ENCODE results near the gene MAPK13.
"Not testable (repeated sequence)": the region's sequence is repeated elsewhere in the genome, so short reads cannot be mapped to it uniquely, and the experiment has no call there.

MAPK13 gene

GRCh38 chr6:36128793-36129192, 1.5 kb upstream of the MAPK13 start:
- DNase-seq = no peak

- DNase-seq = not testable (repeated sequence)
These were observed 979 bp upstream of the MAPK13 start for GRCh38 chr6:36129334-36129733.

- DNase-seq = peak; percentile 46
These were observed 576 bp downstream of the MAPK13 start for GRCh38 chr6:36130667-36131510.

DNA sequence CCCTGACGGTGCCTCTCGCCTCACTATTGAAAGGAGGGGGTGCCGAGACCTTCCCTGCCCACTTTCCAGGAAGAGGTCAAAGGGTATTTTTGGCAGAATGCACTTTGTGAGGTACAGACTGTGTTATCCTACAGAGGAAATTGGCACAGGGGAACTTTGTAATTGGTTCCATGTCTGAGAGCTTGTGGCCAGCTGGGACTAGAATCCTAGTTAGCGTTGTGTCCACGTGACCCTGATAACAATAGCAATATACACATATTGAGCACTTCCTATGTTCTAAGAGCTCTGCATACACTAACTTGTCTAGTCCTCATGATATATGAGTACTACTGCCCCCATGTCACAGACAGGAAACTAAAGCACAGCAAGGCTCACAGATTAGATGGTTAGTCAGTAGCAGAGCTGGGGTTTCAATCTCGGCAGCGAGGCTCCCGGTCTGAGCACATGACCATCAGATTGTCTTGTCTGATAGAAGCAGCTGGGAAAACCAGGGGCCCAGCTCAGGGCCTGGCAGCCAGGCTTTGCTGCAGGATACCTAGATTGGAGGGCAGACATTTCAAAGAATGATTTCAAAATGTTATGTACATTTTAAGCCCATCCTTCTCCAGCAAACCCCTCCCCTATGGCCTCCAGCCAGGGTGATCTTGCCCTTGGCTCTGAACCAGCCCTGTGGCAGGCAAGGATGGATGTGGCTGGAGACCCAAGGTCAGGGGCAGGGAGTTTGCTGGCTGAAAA, 1.4 kb downstream of the MAPK13 start:
- no peak for DNase-seq

- DNase-seq = no peak
These were observed 2.1 kb downstream of the MAPK13 start for GRCh38 chr6:36132246-36132895.

- no peak for DNase-seq
These were observed 2.8 kb downstream of the MAPK13 start for GRCh38 chr6:36133148-36133547.

- DNase-seq = no peak
These were observed 3.6 kb downstream of the MAPK13 start for GRCh38 chr6:36133912-36134311.

DNA sequence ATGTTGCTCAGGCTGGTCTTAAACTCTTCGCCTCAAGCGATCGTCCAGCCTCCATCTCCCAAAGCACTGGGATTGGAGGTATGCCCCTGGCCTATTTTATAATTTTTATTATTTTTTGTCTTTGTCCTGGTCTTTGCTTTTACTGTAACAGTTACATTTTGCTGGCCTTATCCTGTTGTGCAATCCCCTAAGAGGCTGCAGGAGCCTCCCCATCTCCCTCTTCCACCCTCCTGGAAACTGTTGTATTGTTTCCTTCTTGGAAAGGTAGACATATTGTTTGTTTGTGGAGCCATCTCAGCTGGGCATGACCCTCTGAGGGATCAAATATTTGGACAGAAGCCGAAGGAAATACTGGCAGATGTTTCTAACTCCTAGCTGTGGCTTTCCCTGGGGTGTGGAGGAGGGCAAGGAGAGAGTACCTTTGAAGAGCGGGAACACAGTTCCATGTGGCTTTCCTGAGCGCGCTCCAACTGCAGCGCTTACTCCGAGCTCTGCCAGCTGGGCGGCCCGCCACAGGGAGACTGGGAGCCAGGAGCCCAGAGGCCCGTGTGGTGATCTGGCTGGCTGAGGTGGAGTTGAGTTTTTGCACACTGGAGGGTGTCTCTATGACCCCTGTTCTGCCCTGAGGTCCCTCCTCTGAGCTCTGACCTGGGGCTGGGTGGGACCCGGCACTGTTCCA, 4.9 kb downstream of the MAPK13 start:
- DNase-seq = no peak

- no peak for DNase-seq
These were observed 5.7 kb downstream of the MAPK13 start for GRCh38 chr6:36136034-36136433.

GRCh38 chr6:36136551-36136950, 6.2 kb downstream of the MAPK13 start:
- no peak for DNase-seq

DNA sequence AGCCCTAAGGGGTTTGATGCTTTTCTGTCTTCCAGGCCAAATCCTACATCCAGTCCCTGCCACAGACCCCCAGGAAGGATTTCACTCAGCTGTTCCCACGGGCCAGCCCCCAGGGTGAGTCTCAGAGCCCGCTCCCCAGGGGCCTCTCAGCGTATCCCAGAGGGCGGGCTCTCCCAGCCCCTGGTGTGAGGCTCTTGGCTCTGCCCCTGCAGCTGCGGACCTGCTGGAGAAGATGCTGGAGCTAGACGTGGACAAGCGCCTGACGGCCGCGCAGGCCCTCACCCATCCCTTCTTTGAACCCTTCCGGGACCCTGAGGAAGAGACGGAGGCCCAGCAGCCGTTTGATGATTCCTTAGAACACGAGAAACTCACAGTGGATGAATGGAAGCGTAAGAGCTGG, 8.4 kb downstream of the MAPK13 start:
- no peak for DNase-seq

DNA sequence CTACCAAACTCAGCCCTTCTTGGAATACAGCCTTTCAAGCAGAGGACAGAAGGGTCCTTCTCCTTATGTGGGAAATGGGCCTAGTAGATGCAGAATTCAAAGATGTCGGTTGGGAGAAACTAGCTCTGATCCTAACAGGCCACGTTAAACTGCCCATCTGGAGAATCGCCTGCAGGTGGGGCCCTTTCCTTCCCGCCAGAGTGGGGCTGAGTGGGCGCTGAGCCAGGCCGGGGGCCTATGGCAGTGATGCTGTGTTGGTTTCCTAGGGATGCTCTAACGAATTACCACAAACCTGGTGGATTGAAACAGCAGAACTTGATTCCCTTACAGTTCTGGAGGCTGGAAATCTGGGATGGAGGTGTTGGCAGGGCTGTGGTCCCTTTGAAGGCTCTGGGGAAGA, 9.1 kb downstream of the MAPK13 start:
- no peak for DNase-seq

DNA sequence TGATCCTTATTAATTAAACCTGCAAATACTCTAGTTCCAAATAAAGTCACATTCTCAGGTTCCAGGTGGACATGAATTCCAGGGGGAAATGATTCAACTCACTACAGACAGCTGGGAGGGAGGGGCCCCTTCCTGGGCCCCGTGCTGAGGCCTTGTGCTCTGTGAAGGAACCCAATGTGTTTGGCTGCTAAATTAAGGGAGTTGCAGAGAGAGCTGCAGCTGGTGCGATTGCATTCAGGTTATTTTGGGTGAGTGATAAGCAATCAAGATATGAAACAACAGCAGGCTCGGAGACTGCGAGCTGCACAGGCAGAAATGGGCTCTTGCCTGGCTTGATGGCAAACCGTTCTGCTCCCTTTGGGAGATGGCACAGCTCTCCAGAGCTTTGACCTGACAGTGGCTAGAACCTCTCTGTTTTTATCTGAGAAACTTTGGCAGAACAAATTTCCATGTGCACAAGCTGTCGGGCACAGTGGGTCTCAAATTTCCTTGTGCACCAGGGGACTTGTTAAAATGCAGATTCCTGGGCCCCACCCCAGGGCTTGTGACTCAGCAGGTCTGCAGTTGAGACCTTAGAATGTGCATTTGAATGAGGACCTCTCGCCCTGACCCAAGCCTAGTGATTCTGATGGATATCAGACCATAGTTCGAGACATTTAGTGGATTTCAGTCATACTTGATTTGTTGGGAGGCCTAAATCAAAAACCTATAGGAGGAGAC, 9.8 kb downstream of the MAPK13 start:
- no peak for DNase-seq

GRCh38 chr6:36141091-36141490, 10.8 kb downstream of the MAPK13 start:
- DNase-seq = no peak

GRCh38 chr6:36141961-36142360, 11.6 kb downstream of the MAPK13 start:
- DNase-seq = no peak

GRCh38 chr6:36142971-36143838, 12.9 kb downstream of the MAPK13 start:
- no peak for DNase-seq

GRCh38 chr6:36145495-36145894, 15.2 kb downstream of the MAPK13 start:
- no peak for DNase-seq

DNA sequence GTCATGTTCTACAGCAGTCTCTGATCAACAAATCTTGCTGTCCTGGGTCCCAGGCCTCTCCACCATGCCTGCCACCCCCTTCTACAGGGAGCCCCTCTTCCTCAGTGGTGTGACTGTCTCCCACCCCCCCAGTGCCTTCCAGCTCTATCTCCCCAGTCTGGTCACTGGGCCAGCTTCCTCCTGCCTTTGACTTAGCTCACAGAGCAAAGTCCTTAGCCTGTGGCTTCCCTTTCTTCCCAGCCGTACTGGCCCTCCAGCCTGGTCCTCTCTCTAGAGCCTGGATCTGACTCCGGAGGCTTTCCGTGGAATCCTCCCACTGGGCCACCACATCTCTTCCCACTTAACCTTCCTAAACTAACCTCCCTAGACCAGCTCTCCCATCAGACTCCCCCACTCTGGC, 17.0 kb downstream of the MAPK13 start:
- no peak for DNase-seq

DNA sequence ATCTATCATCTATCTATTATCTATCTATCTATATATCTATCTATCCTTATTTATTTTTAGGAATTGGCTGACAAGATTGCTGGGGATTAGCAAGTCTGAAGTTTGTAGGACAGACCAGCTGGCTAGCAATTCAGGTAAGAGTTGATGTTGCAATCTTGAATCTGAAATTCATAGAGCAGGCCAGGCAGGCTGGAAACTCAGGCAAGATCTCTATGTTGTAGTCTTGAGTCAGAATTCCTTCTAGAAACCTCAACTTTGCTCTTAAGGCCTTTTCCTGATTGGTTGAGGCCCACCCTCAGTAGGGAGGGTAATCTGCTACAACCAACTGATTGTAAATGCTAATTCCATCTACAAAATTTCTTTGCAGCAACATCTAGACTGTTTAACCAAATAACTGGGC, 19.2 kb downstream of the MAPK13 start:
- no peak for DNase-seq

DNA sequence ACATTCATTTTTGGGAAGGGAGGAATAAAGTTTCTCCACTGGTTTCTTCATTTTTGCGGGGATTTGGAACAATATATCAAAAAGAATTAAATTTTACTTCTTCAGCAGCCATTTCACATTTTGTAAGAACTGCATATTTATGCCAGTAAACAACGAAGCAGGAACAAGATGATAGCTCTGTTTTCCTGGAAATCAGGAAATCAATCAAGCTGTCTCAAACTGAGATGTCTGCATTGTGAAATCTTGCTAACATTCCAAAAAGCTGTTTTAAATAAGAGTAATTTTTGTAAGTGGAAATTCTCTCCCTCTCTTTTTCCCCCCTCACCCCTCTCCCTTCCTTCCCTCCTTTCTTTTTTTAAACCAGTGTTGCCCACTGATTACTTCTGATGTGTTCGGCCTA, 20.0 kb downstream of the MAPK13 start:
- DNase-seq = no peak

GRCh38 chr6:36154286-36154685, 24.0 kb downstream of the MAPK13 start:
- DNase-seq = no peak

DNA sequence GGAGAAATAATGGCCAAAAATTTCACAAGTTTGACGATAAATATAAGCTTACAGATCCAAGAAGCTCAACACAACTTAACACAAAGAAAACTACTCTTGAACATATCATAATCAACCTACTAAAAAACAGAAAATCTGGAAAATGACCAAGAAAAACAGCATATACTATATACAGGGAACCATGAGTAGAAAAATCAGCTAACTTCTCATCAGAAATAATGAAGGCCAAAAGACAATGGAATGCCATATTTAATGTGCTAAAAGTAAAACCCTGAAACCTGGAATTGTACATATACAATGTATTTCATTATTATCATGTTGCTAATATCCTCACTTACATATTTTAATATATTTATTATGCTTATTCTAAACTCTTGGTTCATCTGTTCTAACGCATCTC, 25.3 kb downstream of the MAPK13 start:
- DNase-seq = no peak

Data from NK-92 treated with Interleukin-12 subunit alpha and Interleukin-12 subunit beta, amount 100 ng/mL, for 24 hours (cell line).